ENCODE data around the gene RNF32.

RNF32 gene

DNA sequence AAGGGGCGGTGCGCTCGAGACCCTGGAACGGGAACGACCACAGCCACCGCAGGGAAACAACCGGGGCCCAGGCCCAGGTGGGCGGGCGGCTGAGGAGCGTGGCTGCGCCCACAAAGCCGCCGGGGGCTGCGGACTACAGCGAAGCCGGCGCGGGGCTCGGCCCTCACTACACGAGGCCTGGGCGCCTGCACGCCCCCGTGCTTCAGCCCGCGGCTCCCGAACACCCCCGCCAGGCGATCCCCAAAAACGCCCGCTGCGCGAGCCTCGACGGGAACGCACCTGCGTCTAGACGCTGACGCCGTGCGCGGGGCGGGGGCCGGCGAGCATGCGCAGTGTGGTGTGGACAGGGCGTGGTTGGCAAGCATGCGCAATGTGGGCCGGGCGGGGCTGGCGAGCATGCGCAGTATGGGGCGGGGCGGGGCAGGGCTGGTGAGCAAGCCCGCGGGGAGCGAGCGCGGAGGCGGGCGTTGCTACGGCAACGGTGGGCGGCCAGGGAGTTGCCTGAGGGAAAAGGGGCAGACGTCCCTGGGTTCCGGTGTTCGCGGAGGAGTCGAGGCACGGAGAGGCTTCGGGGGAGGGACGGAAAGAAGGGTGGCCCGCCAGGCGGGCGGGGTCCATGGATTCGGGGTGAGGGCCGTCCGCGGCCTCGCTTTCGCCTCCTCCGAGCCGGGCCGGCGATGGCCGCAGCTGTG is at the start of gene RNF32:
RNF32 (plus strand) TSS at position 518 of the 692 bp plus-strand sequence. CDS start 3,104 bp downstream, outside the sequence.
- DNase-seq = peak; percentile 97

- no peak for DNase-seq
Observed at GRCh38 chr7:156592155-156592884, 48.3 kb upstream of the RNF32 start.

GRCh38 chr7:156594283-156595080 is 46.1 kb upstream of the RNF32 start:
- DNase-seq = no peak

DNA sequence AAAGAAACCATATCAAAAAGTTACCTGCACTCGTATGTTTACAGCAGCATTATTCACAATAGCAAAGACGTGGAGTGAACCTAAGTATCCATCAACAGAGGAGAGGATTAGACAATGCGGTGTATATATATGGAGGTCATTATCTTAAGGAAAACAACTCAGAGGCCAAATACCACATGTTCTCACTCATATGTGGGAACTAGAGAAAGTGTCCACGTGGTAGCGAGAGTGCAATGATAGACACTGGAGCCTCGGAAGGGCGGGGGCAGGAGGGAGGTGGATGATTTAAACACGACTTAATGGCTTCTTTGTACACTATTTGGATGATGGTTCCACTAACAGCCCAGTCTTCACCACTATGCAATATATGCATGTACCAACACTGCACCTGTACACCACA is 40.1 kb upstream of the RNF32 start:
- DNase-seq = no peak

- no peak for DNase-seq
Observed at GRCh38 chr7:156602283-156602682, 38.3 kb upstream of the RNF32 start.

DNA sequence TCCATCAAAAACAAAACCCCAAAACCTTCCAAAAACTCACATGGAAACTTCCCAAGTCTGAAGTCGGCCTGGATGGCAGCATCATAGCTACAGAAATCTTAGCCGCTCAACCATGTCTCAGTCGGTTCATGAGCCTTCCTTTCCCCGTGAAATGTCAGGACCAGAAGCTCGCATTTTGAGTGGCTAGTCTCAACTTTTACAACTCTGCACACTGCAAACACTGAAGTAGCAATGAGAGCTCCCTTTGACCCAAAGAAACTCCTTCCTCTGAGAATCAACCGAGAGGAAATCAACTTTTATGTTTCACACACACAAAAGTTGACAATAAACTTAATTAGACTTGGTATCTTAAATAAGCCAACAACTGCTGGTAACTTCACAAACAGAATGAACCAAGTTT is 37.6 kb upstream of the RNF32 start:
- no peak for DNase-seq

- DNase-seq = no peak
Observed at GRCh38 chr7:156603629-156604028, 36.9 kb upstream of the RNF32 start.

GRCh38 chr7:156604311-156604710 is 36.3 kb upstream of the RNF32 start:
- no peak for DNase-seq

GRCh38 chr7:156604836-156605695 is 35.5 kb upstream of the RNF32 start:
- no peak for DNase-seq

DNA sequence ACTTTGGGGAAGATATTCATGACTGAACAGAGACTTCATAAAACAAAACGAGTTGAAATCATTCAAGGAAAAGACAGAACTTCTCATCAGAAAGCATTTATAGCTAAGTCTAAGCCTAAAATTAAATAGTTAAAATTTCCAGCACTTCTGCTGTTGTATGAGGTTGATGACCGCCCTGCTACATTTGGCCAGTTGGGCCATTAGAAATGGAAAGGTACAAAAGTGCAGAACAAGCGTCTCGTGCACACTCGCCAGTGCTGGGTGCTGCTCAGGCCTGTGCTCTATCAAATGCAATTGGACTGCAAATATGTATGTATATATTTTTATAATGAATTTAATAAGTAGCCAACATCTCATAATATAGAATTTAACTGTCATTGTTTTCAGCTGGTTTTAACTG is 34.4 kb upstream of the RNF32 start:
- no peak for DNase-seq

DNA sequence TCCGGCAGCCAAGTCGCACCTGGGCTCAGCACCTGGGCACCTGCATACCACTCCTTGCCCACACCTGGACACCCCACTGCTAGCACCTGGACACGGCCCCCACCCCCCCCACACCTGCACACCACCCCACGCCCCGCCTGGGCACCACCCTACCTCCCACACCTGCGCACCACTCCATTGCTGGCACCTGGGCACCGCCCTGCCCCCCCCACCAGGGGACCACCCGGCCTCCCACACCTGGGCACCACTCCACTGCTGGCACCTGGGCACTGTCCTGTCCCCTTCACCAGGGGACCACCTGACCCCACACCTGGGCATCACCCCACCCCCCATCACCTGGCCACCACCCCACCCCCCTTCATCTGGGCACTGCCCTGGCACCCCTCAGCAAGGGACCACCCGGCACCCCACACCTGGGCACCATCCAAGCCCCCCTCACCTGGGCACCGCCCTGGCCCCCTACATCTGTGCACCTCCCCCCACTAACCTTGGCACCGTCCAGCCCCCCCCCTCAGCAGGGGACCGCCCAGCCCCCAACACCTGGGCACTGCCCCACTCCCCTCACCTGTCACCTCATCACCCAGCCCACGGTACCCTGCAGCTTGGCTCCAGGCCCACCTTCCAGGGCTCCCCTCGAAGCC is 33.8 kb upstream of the RNF32 start:
- DNase-seq = no peak

DNA sequence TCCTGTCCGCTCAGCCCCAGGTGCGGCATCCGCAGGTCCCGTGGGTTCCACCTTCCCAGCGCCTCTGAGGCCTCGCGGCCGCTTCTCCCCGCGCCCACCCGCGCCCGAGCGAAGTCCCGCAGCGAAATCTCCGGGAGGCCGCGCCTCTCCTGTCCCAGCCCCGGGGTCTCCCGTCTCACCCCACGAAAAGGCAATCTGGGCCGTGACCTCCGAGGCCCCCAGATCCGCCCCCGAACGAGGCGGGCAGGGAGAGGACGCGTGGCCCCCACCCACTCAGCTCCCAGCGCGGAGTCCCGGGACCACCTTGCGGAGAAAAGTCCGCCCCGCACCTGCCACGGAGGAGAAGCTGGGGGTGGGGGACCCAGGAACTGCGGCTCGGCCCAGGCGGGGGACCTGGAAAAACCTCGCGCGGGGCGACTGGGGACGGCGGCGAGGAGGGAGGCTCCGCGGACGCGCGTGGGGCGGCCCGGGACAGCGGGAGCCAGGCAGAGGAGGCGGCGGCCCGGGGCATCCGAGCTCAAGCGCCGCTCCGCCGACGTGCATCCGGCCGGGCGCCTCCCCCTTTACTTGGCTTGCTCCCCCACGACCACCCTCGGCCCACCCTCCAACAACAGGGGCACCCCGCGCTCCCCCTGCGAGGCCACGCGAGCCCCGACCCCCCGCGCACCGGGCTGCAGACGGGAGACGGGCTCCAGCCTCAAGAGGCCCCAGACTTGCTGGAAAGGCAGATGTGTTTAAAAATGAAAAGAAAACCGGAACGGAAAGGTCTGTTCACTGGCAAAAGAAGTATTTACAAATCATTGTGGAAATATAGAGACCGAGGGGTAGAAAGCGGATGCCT is 33.0 kb upstream of the RNF32 start:
- no peak for DNase-seq

GRCh38 chr7:156608173-156608478 is 32.4 kb upstream of the RNF32 start:
- DNase-seq = peak; percentile 31

DNA sequence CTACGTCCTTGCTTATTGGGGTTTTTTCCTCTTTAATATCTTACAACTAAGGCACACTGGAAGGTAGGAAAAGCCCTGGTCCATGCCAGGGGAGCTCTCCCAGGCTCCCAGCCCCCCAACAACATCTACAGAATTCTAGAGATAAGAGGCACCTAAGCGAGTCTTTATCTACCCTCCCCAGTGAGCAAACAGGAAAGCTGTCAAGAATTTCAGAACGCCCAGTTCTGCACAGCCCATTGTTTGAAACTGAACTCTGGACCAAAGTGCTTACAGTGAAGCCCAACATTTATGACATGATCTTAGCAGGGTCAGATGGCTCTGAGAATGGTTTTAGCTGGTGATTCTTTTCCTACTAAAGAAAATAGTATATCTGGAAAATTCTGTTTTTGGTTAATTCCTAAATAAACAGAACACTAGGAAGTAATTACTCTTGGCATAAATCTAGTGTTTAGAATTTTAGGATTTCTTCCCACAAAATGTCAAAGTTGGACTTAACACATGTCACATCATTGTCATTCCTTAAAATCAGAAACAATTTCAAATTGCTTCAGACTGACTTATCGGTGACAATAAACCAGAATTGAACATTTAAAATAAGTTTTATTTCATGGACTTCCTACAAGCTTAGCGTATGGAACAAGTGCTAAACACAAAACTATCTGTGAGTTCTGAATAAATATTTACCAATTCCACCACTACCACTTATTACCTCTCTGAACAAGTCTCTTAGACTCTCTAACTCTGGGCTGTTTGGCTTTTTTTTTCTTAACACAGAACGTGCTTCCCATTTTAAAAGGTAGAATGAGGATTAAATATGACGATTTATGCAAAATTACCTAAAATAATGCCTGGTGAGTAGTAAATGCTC is 31.3 kb upstream of the RNF32 start:
- DNase-seq = no peak

DNA sequence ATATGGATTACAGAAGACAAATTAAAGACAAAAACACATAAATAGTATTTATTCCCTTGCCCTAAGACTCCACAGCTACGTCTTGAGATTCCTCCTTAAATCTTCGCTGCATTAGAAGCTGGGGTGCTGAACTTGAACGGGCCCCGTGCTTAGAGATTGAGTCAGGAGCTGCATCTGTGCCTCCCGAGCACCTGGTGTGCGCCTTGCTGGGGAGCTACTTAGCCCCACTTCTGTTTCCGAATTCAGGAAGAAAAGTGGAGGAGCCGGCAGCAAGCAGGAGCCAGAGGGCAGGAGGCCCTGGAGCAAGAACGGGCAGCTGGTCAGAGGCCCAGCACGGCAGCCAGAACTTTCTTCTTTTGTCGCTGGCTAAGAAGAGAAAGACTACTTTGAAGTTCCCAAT is 30.4 kb upstream of the RNF32 start:
- DNase-seq = no peak

DNA sequence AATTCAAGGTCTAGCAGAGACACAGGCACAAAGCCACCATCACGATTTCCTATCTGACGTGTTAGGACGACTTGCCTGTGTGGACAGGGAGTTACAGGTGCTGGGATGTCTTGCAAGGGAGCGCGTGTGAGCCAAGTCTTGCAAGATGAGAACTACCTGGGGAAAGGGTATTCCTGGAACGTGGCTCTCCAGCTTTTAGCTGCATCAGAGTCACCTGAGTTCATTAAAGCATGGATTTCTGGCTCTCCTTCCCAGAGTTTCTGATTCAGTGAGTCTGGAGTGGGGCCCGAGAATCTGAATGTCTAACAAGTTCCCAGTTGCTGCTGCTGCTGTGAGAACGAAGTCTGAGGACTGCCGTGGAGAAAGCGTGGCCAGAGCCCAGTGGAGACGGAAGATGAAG is 30.0 kb upstream of the RNF32 start:
- no peak for DNase-seq

GRCh38 chr7:156611014-156612010 is 29.3 kb upstream of the RNF32 start:
- no peak for DNase-seq

GRCh38 chr7:156612930-156613329 is 27.6 kb upstream of the RNF32 start:
- DNase-seq = no peak

Data from eye (tissue), 1 donor.